GM21390 (cell line): ENCODE measurements around the gene CRTAC1.

ENCODE experiments used
- ATAC-seq: cut with Tn5 transposase; IDR thresholded peaks from one replicate; pipeline ENCODE4 v1.9.1; 2021; ENCODE audit not compliant: unreplicated experiment

Gene CRTAC1

GRCh38 chr10:97925308-97925938 is 105.0 kb downstream of the CRTAC1 start:
- no peak for ATAC-seq

- ATAC-seq = no peak
Measured at GRCh38 chr10:97924678-97925077, 105.7 kb downstream of the CRTAC1 start.

GRCh38 chr10:97923476-97923875 is 106.9 kb downstream of the CRTAC1 start:
- no peak for ATAC-seq

- ATAC-seq = no peak
Measured at GRCh38 chr10:97923057-97923456, 107.4 kb downstream of the CRTAC1 start.

- no peak for ATAC-seq
Measured at GRCh38 chr10:97922022-97922758, 108.2 kb downstream of the CRTAC1 start.

GRCh38 chr10:97921581-97922021 is 108.8 kb downstream of the CRTAC1 start:
- ATAC-seq = no peak

GRCh38 chr10:97920865-97921264 is 109.6 kb downstream of the CRTAC1 start:
- no peak for ATAC-seq

GRCh38 chr10:97919012-97919411 is 111.4 kb downstream of the CRTAC1 start:
- ATAC-seq = no peak

- ATAC-seq = no peak
Measured at GRCh38 chr10:97916586-97916985, 113.8 kb downstream of the CRTAC1 start.

GRCh38 chr10:97915346-97916131 is 114.9 kb downstream of the CRTAC1 start:
- ATAC-seq = no peak

- peak; percentile 87 for ATAC-seq
Measured at GRCh38 chr10:97914837-97915211, 115.6 kb downstream of the CRTAC1 start.

- ATAC-seq = no peak
Measured at GRCh38 chr10:97914171-97914836, 116.1 kb downstream of the CRTAC1 start.

- no peak for ATAC-seq
Measured at GRCh38 chr10:97913614-97914013, 116.8 kb downstream of the CRTAC1 start.

GRCh38 chr10:97913193-97913592 is 117.2 kb downstream of the CRTAC1 start:
- ATAC-seq = no peak

GRCh38 chr10:97911217-97911616 is 119.2 kb downstream of the CRTAC1 start:
- ATAC-seq = no peak

GRCh38 chr10:97910661-97911060 is 119.8 kb downstream of the CRTAC1 start:
- ATAC-seq = no peak

- no peak for ATAC-seq
Measured at GRCh38 chr10:97907830-97908229, 122.6 kb downstream of the CRTAC1 start.

- ATAC-seq = no peak
Measured at GRCh38 chr10:97907211-97907610, 123.2 kb downstream of the CRTAC1 start.

GRCh38 chr10:97905276-97905675 is 125.1 kb downstream of the CRTAC1 start:
- ATAC-seq = no peak

GRCh38 chr10:97904576-97904975 is 125.8 kb downstream of the CRTAC1 start:
- no peak for ATAC-seq

GRCh38 chr10:97904018-97904381 is 126.4 kb downstream of the CRTAC1 start:
- no peak for ATAC-seq
